T-helper 1 cell treated with Interleukin-12 subunit alpha and Interleukin-12 subunit beta and Interleukin-4 antibody, amounts not matched to agents 30 μg/mL and 1 μg/mL, for 36 hours (primary cell): ENCODE measurements around the gene SYT11.
"Not testable (repeated sequence)": the region's sequence is repeated elsewhere in the genome, so short reads cannot be mapped to it uniquely, and the experiment has no call there.

Experiments used
- H3K27ac Mint-ChIP-seq: one replicate; pipeline ENCODE4 v1.8.0; 2021; ENCODE audit warnings: mild to moderate bottlenecking, mixed read lengths
- H3K27me3 Mint-ChIP-seq: one replicate; pipeline ENCODE4 v1.8.0; 2021; ENCODE audit warnings: low read depth, mixed read lengths
- H3K36me3 Mint-ChIP-seq: one replicate; pipeline ENCODE4 v1.8.0; 2021; ENCODE audit warnings: low read depth, mixed read lengths
- H3K4me1 Mint-ChIP-seq: one replicate; pipeline ENCODE4 v1.8.0; 2021; ENCODE audit warnings: low read depth, mixed read lengths
- H3K4me3 Mint-ChIP-seq: one replicate; pipeline ENCODE4 v1.8.0; 2021; ENCODE audit warnings: mild to moderate bottlenecking, moderate library complexity, mixed read lengths
- H3K9me3 Mint-ChIP-seq: one replicate; pipeline ENCODE4 v1.8.0; 2021; ENCODE audit warnings: mixed read lengths

SYT11 gene

GRCh38 chr1:155880950-155881349 lies 21.6 kb downstream of the SYT11 start:
- H3K27me3 Mint-ChIP-seq = no peaks in the 10 kb centered on the region
- H3K4me3 Mint-ChIP-seq = no peak overlapping the region
- H3K4me1 Mint-ChIP-seq = no peaks in the 10 kb centered on the region
- H3K27ac Mint-ChIP-seq = no peak overlapping the region
- peaks cover 21% of the 10 kb centered on the region for H3K36me3 Mint-ChIP-seq
- H3K9me3 Mint-ChIP-seq = no peaks in the 10 kb centered on the region

- H3K4me3 Mint-ChIP-seq = no peak overlapping the region
- peaks cover 21% of the 10 kb centered on the region for H3K36me3 Mint-ChIP-seq
- H3K9me3 Mint-ChIP-seq = no peaks in the 10 kb centered on the region
- H3K4me1 Mint-ChIP-seq = no peaks in the 10 kb centered on the region
- no peaks in the 10 kb centered on the region for H3K27me3 Mint-ChIP-seq
- no peak overlapping the region for H3K27ac Mint-ChIP-seq
Observed at GRCh38 chr1:155882235-155882634, 22.9 kb downstream of the SYT11 start.

- no peaks in the 10 kb centered on the region for H3K9me3 Mint-ChIP-seq
- no peak overlapping the region for H3K4me3 Mint-ChIP-seq
- H3K27me3 Mint-ChIP-seq = no peaks in the 10 kb centered on the region
- no peak overlapping the region for H3K27ac Mint-ChIP-seq
- no peaks in the 10 kb centered on the region for H3K4me1 Mint-ChIP-seq
- H3K36me3 Mint-ChIP-seq = peaks cover 21% of the 10 kb centered on the region
Observed at GRCh38 chr1:155882766-155883165, 23.4 kb downstream of the SYT11 start.

GRCh38 chr1:155884031-155884960 lies 24.9 kb downstream of the SYT11 start:
- no peak overlapping the region for H3K4me3 Mint-ChIP-seq
- H3K36me3 Mint-ChIP-seq = peaks cover 19% of the 10 kb centered on the region
- no peaks in the 10 kb centered on the region for H3K9me3 Mint-ChIP-seq
- H3K27ac Mint-ChIP-seq = no peak overlapping the region
- no peaks in the 10 kb centered on the region for H3K4me1 Mint-ChIP-seq
- no peaks in the 10 kb centered on the region for H3K27me3 Mint-ChIP-seq

- no peaks in the 10 kb centered on the region for H3K27me3 Mint-ChIP-seq
- no peaks in the 10 kb centered on the region for H3K9me3 Mint-ChIP-seq
Observed at GRCh38 chr1:155884982-155885381, 25.6 kb downstream of the SYT11 start.

DNA sequence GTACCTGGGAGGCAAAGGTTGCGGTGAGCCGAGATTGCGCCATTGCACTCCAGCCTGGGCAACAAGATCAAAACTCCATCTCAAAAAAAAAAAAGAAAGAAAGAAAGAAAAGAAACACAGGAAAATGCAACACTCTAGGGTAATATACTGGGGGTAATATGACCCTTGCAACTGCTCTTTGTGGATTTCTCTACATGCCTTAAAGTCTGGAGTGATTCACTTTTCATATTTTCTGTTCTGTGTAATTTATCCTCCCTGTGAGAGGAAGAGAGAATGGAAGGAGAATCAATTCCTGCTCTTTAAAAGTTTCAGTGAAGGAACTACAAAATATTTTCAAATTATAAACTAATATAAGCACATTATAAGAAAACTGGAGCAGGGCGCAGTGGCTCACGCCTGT lies 29.1 kb downstream of the SYT11 start:
- Mint-ChIP-seq H3K36me3 (peaks cover 2% of the 10 kb centered on the region), H3K27ac (no peak overlapping the region), H3K4me3 (no peak overlapping the region), H3K4me1 (peaks cover 8% of the 10 kb centered on the region), H3K9me3 (no peaks in the 10 kb centered on the region), H3K27me3 (no peaks in the 10 kb centered on the region)

More at GRCh38 chr1:155884982-155885381, 25.6 kb downstream of the SYT11 start:
- no peaks in the 10 kb centered on the region for H3K4me1 Mint-ChIP-seq
- H3K27ac Mint-ChIP-seq = no peak overlapping the region
- H3K4me3 Mint-ChIP-seq = no peak overlapping the region
- H3K36me3 Mint-ChIP-seq = peaks cover 16% of the 10 kb centered on the region

- Mint-ChIP-seq H3K36me3 (peaks cover 2% of the 10 kb centered on the region), H3K27ac (no peak overlapping the region), H3K9me3 (no peaks in the 10 kb centered on the region), H3K4me1 (peaks cover 11% of the 10 kb centered on the region), H3K27me3 (no peaks in the 10 kb centered on the region), H3K4me3 (no peak overlapping the region)
Observed at GRCh38 chr1:155889566-155889965, 30.2 kb downstream of the SYT11 start.

- no peaks in the 10 kb centered on the region for H3K27me3 Mint-ChIP-seq
- no peak overlapping the region for H3K27ac Mint-ChIP-seq
- H3K4me1 Mint-ChIP-seq = peaks cover 11% of the 10 kb centered on the region
- no peaks in the 10 kb centered on the region for H3K9me3 Mint-ChIP-seq
- peaks cover 2% of the 10 kb centered on the region for H3K36me3 Mint-ChIP-seq
- no peak overlapping the region for H3K4me3 Mint-ChIP-seq
Observed at GRCh38 chr1:155890251-155890650, 30.9 kb downstream of the SYT11 start.

GRCh38 chr1:155892796-155893195 lies 33.4 kb downstream of the SYT11 start:
- no peak overlapping the region for H3K4me3 Mint-ChIP-seq
- peaks cover 12% of the 10 kb centered on the region for H3K4me1 Mint-ChIP-seq
- no peaks in the 10 kb centered on the region for H3K27me3 Mint-ChIP-seq
- H3K36me3 Mint-ChIP-seq = peaks cover 8% of the 10 kb centered on the region
- H3K9me3 Mint-ChIP-seq = no peaks in the 10 kb centered on the region
- peak overlapping the region; percentile 73 for H3K27ac Mint-ChIP-seq

DNA sequence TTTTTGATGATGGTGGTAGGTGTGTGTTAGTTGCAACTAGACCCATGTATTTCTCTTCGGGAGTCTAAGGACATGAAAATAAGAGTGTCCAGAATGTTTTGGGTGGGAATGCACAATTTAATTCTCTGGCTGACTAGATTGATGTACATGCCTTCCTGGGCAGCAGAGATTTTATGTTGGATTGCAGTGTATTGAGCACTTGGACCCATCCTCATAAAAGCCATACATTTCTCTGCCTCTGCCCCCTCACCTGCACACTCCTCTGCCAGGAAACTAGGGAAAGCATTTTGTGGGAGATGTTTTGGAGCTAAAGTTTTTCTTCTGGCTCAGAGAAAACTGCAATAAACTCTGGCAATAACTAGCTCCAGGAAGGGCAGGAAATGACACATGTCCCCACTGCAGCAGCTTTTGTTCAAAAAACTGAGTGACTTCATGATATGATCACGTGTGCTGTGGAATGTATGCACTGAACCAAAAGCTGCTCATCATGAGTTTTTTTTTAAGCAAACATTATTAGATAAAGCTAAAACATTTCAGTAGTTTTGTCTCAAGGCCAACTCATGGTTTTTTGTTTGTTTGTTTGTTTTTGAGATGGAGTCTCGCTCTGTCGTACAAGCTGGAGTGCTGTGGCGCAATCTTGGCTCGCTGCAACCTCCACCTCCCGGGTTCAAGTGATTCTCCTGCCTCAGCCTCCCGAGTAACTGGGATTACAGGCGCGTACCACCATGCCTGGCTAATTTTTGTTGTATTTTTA lies 34.2 kb downstream of the SYT11 start:
- peaks cover 14% of the 10 kb centered on the region for H3K4me1 Mint-ChIP-seq
- H3K4me3 Mint-ChIP-seq = no peak overlapping the region
- H3K36me3 Mint-ChIP-seq = peaks cover 10% of the 10 kb centered on the region
- H3K27me3 Mint-ChIP-seq = no peaks in the 10 kb centered on the region
- no peaks in the 10 kb centered on the region for H3K9me3 Mint-ChIP-seq
- H3K27ac Mint-ChIP-seq = peak overlapping the region; percentile 73

- not testable (repeated sequence) for H3K27ac Mint-ChIP-seq, H3K4me3 Mint-ChIP-seq, H3K9me3 Mint-ChIP-seq, H3K27me3 Mint-ChIP-seq
- peaks cover 27% of the 10 kb centered on the region for H3K36me3 Mint-ChIP-seq
- peaks cover 17% of the 10 kb centered on the region for H3K4me1 Mint-ChIP-seq
Observed at GRCh38 chr1:155895617-155896016, 36.2 kb downstream of the SYT11 start.

DNA sequence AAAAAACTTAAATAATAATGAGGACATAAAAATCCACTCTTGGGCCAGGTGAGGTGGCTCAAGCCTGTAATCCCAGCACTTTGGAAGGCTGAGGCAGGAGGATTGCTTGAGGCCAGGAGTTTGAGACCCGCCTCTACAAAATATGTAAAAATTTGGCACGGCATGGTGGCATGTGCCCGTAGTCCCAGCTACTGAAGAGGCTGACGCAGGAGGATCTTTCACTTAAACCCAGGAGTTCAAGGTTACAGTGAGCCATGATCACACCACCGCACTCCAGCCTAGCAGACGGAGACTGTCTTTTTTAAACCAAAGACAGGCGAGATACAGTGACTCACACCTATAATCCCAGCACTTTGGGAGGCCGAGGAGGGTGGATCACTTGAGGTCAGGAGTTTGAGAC lies 37.1 kb downstream of the SYT11 start:
- H3K27me3 Mint-ChIP-seq, H3K4me3 Mint-ChIP-seq, H3K9me3 Mint-ChIP-seq, H3K27ac Mint-ChIP-seq: not testable (repeated sequence)
- Mint-ChIP-seq H3K4me1 (peaks cover 17% of the 10 kb centered on the region), H3K36me3 (peaks cover 28% of the 10 kb centered on the region)

DNA sequence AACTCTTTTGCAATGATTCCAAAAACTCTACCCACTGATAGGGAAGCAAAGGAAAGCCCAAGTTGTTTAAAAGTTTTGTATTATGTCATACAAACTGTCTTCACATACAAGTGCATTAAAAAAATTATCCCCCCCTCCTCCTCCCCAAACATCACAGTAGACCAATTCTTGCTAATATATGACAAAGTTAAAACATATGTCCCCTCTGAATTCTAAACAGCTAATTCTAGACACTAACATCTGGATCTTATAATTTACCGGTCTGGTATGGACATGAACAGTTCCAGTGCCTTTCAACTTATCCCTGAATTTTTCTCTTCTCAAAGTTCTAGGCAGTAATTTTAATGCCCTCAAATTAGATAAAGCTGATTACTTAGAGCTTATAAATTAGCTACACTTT lies 38.4 kb downstream of the SYT11 start:
- no peaks in the 10 kb centered on the region for H3K9me3 Mint-ChIP-seq
- H3K27ac Mint-ChIP-seq = peak overlapping the region; percentile 14

DNA sequence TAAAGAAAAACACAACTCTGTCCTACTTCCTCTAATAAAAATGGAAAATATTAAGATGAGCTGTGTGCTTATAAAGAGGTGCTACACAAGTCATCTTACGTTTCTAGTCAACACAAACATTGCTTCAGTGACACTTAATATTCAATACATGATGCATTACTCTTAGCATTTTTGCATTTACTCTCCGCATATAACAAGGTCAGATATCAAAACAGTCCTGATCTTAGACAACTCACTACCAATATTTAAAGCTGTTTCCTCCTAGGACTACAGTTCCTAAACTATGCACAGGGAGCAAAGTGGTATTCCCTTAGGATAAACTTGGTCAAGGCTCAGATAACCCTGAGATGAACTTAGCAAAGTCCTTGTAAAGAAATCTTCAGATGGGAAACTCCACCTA lies 39.5 kb downstream of the SYT11 start:
- Mint-ChIP-seq H3K36me3 (peaks cover 33% of the 10 kb centered on the region), H3K27ac (no peak overlapping the region), H3K9me3 (no peaks in the 10 kb centered on the region), H3K4me3 (no peak overlapping the region), H3K4me1 (peaks cover 5% of the 10 kb centered on the region), H3K27me3 (no peaks in the 10 kb centered on the region)

More for the DNA sequence above, 38.4 kb downstream of the SYT11 start:
- peaks cover 15% of the 10 kb centered on the region for H3K4me1 Mint-ChIP-seq
- peaks cover 30% of the 10 kb centered on the region for H3K36me3 Mint-ChIP-seq
- no peak overlapping the region for H3K4me3 Mint-ChIP-seq
- no peaks in the 10 kb centered on the region for H3K27me3 Mint-ChIP-seq

DNA sequence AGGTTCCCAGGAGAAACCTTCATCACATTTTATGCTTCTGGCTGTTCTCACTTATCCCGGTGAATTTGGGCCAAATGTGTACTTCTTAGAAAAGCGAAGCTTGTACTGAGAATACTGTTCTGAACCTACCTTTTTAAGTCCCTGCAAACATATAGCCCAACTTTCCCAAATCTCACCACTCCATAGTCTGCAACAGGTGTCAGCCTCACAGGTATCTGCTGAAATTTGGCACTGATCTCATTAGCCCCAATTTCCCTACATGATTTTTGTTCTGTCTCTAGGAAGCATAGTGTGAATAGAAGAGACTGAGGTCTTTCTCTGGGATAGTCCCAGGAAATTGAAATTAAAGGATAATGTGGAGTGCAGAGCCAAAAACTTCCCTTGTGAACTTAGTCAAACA lies 40.3 kb downstream of the SYT11 start:
- H3K36me3 Mint-ChIP-seq = peaks cover 41% of the 10 kb centered on the region
- no peaks in the 10 kb centered on the region for H3K27me3 Mint-ChIP-seq
- no peak overlapping the region for H3K27ac Mint-ChIP-seq
- H3K4me3 Mint-ChIP-seq = no peak overlapping the region
- no peaks in the 10 kb centered on the region for H3K9me3 Mint-ChIP-seq
- peaks cover 7% of the 10 kb centered on the region for H3K4me1 Mint-ChIP-seq
